ENCODE results near the gene GRIA4.

The GRIA4 gene

GRCh38 chr11:105699203-105699602 lies 89.3 kb downstream of the GRIA4 start:
- CTCF ChIA-PET, result interaction anchor here (1.0 kb wide), 1 partner anchor 17 kb away, joined by 4 read pairs; no protein-coding TSS in a partner anchor
- POLR2A ChIA-PET, result no interaction called here
- no peak for DNase-seq (ENCODE audit: extremely low spot score)

GRCh38 chr11:105700271-105700670 lies 90.4 kb downstream of the GRIA4 start:
- no peak for DNase-seq (ENCODE audit: extremely low spot score)
- POLR2A ChIA-PET, result no interaction called here
- CTCF ChIA-PET, result interaction anchor here (1.6 kb wide), 1 partner anchor 13 kb away, joined by 4 read pairs; no protein-coding TSS in a partner anchor

More at GRCh38 chr11:105699203-105699602, 89.3 kb downstream of the GRIA4 start:
- TF ChIP-seq CTCF (IDR thresholded peaks at IDR 0.05; ENCODE audit: control extremely low read depth, extremely low read depth, low read depth, missing control alignments), result no peak

GRCh38 chr11:105701098-105701497 lies 91.2 kb downstream of the GRIA4 start:
- ChIA-PET CTCF (interaction anchor here (1.6 kb wide), 1 partner anchor 12 kb away, joined by 4 read pairs; no protein-coding TSS in a partner anchor), POLR2A (no interaction called here)
- DNase-seq (ENCODE audit: extremely low spot score), result no peak
- TF ChIP-seq CTCF (IDR thresholded peaks at IDR 0.05; ENCODE audit: control extremely low read depth, extremely low read depth, low read depth, missing control alignments), result no peak

More at GRCh38 chr11:105700271-105700670, 90.4 kb downstream of the GRIA4 start:
- no peak for TF ChIP-seq CTCF (IDR thresholded peaks at IDR 0.05; ENCODE audit: control extremely low read depth, extremely low read depth, low read depth, missing control alignments)

- no peak for DNase-seq (ENCODE audit: extremely low spot score)
- POLR2A ChIA-PET, result no interaction called here
- no peak for TF ChIP-seq CTCF (IDR thresholded peaks at IDR 0.05; ENCODE audit: control extremely low read depth, extremely low read depth, low read depth, missing control alignments)
- CTCF ChIA-PET, result interaction anchor here (1.3 kb wide), 1 partner anchor 11 kb away, joined by 4 read pairs; no protein-coding TSS in a partner anchor
These were observed 96.1 kb downstream of the GRIA4 start for GRCh38 chr11:105705786-105706530.

- CTCF ChIA-PET, result interaction anchor here (1.0 to 1.4 kb wide), 2 partner anchors 9 to 13 kb away, joined by 3 to 4 read pairs; no protein-coding TSS in a partner anchor
- no peak for DNase-seq (ENCODE audit: extremely low spot score)
- no peak for TF ChIP-seq CTCF (IDR thresholded peaks at IDR 0.05; ENCODE audit: control extremely low read depth, extremely low read depth, low read depth, missing control alignments)
- POLR2A ChIA-PET, result no interaction called here
These were observed 103.2 kb downstream of the GRIA4 start for GRCh38 chr11:105713106-105713505.

GRCh38 chr11:105713696-105714095 lies 103.8 kb downstream of the GRIA4 start:
- CTCF ChIA-PET, result interaction anchor here (1.4 kb wide), 1 partner anchor 13 kb away, joined by 4 read pairs; no protein-coding TSS in a partner anchor
- no peak for TF ChIP-seq CTCF (IDR thresholded peaks at IDR 0.05; ENCODE audit: control extremely low read depth, extremely low read depth, low read depth, missing control alignments)
- DNase-seq (ENCODE audit: extremely low spot score), result no peak
- POLR2A ChIA-PET, result no interaction called here

Measured in GM10248 (cell line).